ENCODE data around the gene SHC1. TPM values are rescaled to one million over a fixed set of nuclear protein-coding genes. Genes with fewer than 3 reads are reported as not detected.

Gene SHC1
- total RNA-seq, 1 donor from 2014 or later, result 155 TPM

GRCh38 chr1:155013632-155014031, 43.1 kb upstream of the SHC1 start:
- Mint-ChIP-seq H3K4me1 (ENCODE audit: low read depth, unreplicated experiment) (peaks cover 3% of the 10 kb centered on the region), H3K9me3 (ENCODE audit: unreplicated experiment) (peaks cover 3% of the 10 kb centered on the region), H3K27me3 (ENCODE audit: unreplicated experiment) (no peaks in the 10 kb centered on the region), H3K36me3 (ENCODE audit: unreplicated experiment) (no peaks in the 10 kb centered on the region), H3K4me3 (ENCODE audit: unreplicated experiment) (no peak overlapping the region), H3K27ac (ENCODE audit: unreplicated experiment) (no peak overlapping the region)
- TF ChIP-seq CTCF (IDR thresholded peaks at IDR 0.05; ENCODE audit: partially characterized antibody, unreplicated experiment), result no peak
- DNase-seq, result no peak

DNA sequence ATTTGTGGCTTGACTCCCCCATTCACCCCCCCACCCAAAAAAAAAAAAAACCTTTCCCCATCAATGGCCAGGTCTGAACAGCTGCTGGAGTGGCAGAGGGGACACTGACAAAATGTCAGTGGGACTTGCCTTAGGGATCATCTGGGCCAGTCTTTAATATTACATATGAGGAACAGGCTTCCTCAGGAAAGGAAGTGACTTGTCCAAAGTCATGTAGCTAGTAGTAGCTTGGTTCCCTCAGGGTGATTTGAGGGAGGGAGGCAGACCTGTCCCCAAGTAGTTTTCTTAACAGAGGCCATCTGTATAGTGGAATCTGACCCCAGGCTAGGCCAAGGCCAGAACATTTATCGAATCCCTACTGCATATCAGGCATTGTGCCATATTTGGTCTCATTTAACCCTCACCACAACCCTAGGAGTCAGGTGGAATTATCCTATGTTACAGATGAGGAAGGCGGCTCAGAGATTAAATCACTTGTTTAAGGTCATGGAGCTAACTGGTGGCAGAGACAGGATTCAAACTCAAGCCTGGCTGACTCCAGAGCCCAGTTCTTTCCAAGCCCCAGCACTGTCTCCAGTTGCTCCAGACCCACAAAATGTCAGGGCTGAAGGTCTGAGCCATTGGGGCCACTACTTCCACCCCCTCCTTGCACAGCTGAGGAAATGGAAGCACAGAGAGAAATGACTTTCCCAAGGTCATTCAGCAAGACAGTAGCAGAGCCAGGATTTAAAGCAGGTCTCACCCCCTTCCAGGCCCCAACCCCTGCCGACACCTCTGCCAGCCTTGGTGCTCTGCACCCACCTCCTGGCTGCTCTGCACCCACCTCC, 42.4 kb upstream of the SHC1 start:
- no peak overlapping the region for H3K27ac Mint-ChIP-seq (ENCODE audit: unreplicated experiment)

GRCh38 chr1:155012026-155012546, 41.5 kb upstream of the SHC1 start:
- peaks cover 1% of the 10 kb centered on the region for H3K4me1 Mint-ChIP-seq (ENCODE audit: low read depth, unreplicated experiment)
- no peak overlapping the region for H3K4me3 Mint-ChIP-seq (ENCODE audit: unreplicated experiment)
- H3K27ac Mint-ChIP-seq (ENCODE audit: unreplicated experiment), result no peak overlapping the region
- peak; percentile 78 for DNase-seq
- peaks cover 1% of the 10 kb centered on the region for H3K9me3 Mint-ChIP-seq (ENCODE audit: unreplicated experiment)
- no peak for TF ChIP-seq CTCF (IDR thresholded peaks at IDR 0.05; ENCODE audit: partially characterized antibody, unreplicated experiment)
- H3K36me3 Mint-ChIP-seq (ENCODE audit: unreplicated experiment), result no peaks in the 10 kb centered on the region
- H3K27me3 Mint-ChIP-seq (ENCODE audit: unreplicated experiment), result no peaks in the 10 kb centered on the region

More for the DNA sequence above, 42.4 kb upstream of the SHC1 start:
- Mint-ChIP-seq H3K9me3 (ENCODE audit: unreplicated experiment) (peaks cover 2% of the 10 kb centered on the region), H3K4me1 (ENCODE audit: low read depth, unreplicated experiment) (peaks cover 1% of the 10 kb centered on the region), H3K27me3 (ENCODE audit: unreplicated experiment) (no peaks in the 10 kb centered on the region), H3K36me3 (ENCODE audit: unreplicated experiment) (no peaks in the 10 kb centered on the region), H3K4me3 (ENCODE audit: unreplicated experiment) (peak overlapping the region; percentile 15)
- TF ChIP-seq CTCF (IDR thresholded peaks at IDR 0.05; ENCODE audit: partially characterized antibody, unreplicated experiment), result no peak
- DNase-seq, result no peak

DNA sequence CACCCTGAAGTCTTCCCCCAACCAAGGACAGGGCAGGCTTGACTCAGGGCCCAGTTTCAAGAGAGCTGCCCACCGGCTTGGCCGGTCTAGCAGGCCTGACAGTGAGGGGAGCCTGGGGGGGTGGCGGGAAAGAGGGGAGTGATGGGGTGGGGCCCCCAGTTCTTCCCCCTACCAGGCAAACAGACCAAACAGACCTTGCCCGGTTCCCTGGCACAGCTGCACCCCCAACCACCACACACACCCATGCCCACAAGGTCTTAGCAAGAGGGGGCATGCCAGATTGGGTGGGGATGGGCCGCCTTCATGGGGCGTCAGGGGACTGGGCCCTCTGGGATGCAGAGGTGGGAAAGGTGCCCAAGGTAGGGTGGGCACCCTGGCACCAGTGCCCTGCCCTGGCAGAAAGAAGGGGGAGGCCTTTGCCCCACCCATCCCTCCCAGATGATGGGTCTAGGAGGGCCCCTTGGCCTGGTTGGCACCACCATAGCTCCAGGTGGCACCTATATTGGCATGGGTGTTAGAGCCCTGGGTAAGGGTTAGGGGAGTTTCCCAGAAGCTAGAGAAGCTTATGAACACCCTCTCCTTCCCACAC, 41.0 kb upstream of the SHC1 start:
- Mint-ChIP-seq H3K4me3 (ENCODE audit: unreplicated experiment) (no peak overlapping the region), H3K36me3 (ENCODE audit: unreplicated experiment) (no peaks in the 10 kb centered on the region), H3K9me3 (ENCODE audit: unreplicated experiment) (peaks cover 1% of the 10 kb centered on the region), H3K27me3 (ENCODE audit: unreplicated experiment) (no peaks in the 10 kb centered on the region), H3K4me1 (ENCODE audit: low read depth, unreplicated experiment) (peaks cover 1% of the 10 kb centered on the region), H3K27ac (ENCODE audit: unreplicated experiment) (no peak overlapping the region)
- DNase-seq, result no peak
- TF ChIP-seq CTCF (IDR thresholded peaks at IDR 0.05; ENCODE audit: partially characterized antibody, unreplicated experiment), result no peak

GRCh38 chr1:155011004-155011416, 40.5 kb upstream of the SHC1 start:
- Mint-ChIP-seq H3K36me3 (ENCODE audit: unreplicated experiment) (no peaks in the 10 kb centered on the region), H3K4me3 (ENCODE audit: unreplicated experiment) (no peak overlapping the region), H3K27ac (ENCODE audit: unreplicated experiment) (no peak overlapping the region), H3K4me1 (ENCODE audit: low read depth, unreplicated experiment) (peaks cover 4% of the 10 kb centered on the region), H3K27me3 (ENCODE audit: unreplicated experiment) (peaks cover 3% of the 10 kb centered on the region), H3K9me3 (ENCODE audit: unreplicated experiment) (peaks cover 1% of the 10 kb centered on the region)
- TF ChIP-seq CTCF (IDR thresholded peaks at IDR 0.05; ENCODE audit: partially characterized antibody, unreplicated experiment), result no peak
- DNase-seq, result no peak

All from glutamatergic neuron (in vitro differentiated cells).